Measurements from ENCODE around the gene ABCB8.

The ABCB8 gene

GRCh38 chr7:151060113-151060415 is 31.8 kb downstream of the ABCB8 start:
- Histone ChIP-seq H3K4me1 (ENCODE audit: control insufficient read depth in 1 of 2, insufficient read depth in 2 of 2, low read length in 2 of 2) (peaks cover 23 to 49% of the 10 kb centered on the region in 2 donors), H3K4me3 (ENCODE audit: low read depth in 1 of 2, low read length in 2 of 2) (peak overlapping the region; percentile 92 to 93), H3K27me3 (ENCODE audit: low read depth, low read length) (no peaks in the 10 kb centered on the region), H3K36me3 (ENCODE audit: control insufficient read depth in 1 of 2, insufficient read depth in 2 of 2, low read length in 2 of 2) (peaks cover 7 to 8% of the 10 kb centered on the region in 2 donors), H3K27ac (ENCODE audit: low read length) (peak overlapping the region; percentile 51), H3K9me3 (ENCODE audit: control insufficient read depth in 1 of 2, low read length in 2 of 2) (no peaks in the 10 kb centered on the region)

GRCh38 chr7:151060416-151061212 is 32.4 kb downstream of the ABCB8 start:
- H3K9me3 ChIP-seq (ENCODE audit: control insufficient read depth in 1 of 2, low read length in 2 of 2) = no peaks in the 10 kb centered on the region
- no peaks in the 10 kb centered on the region for H3K27me3 ChIP-seq (ENCODE audit: low read depth, low read length)
- peaks cover 12 to 13% of the 10 kb centered on the region in 2 donors for H3K36me3 ChIP-seq (ENCODE audit: control insufficient read depth in 1 of 2, insufficient read depth in 2 of 2, low read length in 2 of 2)
- peaks cover 23 to 49% of the 10 kb centered on the region in 2 donors for H3K4me1 ChIP-seq (ENCODE audit: control insufficient read depth in 1 of 2, insufficient read depth in 2 of 2, low read length in 2 of 2)
- H3K4me3 ChIP-seq (ENCODE audit: low read depth in 1 of 2, low read length in 2 of 2) = peak overlapping the region; percentile 92 to 93
- peak overlapping the region; percentile 51 for H3K27ac ChIP-seq (ENCODE audit: low read length)

GRCh38 chr7:151061213-151062110 is 33.2 kb downstream of the ABCB8 start:
- H3K9me3 ChIP-seq (ENCODE audit: control insufficient read depth in 1 of 2, low read length in 2 of 2) = no peaks in the 10 kb centered on the region
- peaks cover 15 to 22% of the 10 kb centered on the region in 2 donors for H3K36me3 ChIP-seq (ENCODE audit: control insufficient read depth in 1 of 2, insufficient read depth in 2 of 2, low read length in 2 of 2)
- H3K27me3 ChIP-seq (ENCODE audit: low read depth, low read length) = no peaks in the 10 kb centered on the region
- H3K4me3 ChIP-seq (ENCODE audit: low read depth in 1 of 2, low read length in 2 of 2) = peak overlapping the region; percentile 92 to 93
- no peak overlapping the region for H3K27ac ChIP-seq (ENCODE audit: low read length)
- H3K4me1 ChIP-seq (ENCODE audit: control insufficient read depth in 1 of 2, insufficient read depth in 2 of 2, low read length in 2 of 2) = peaks cover 23 to 49% of the 10 kb centered on the region in 2 donors

- Histone ChIP-seq H3K27ac (ENCODE audit: low read length) (no peak overlapping the region), H3K36me3 (ENCODE audit: control insufficient read depth in 1 of 2, insufficient read depth in 2 of 2, low read length in 2 of 2) (peaks cover 15 to 28% of the 10 kb centered on the region in 2 donors), H3K4me3 (ENCODE audit: low read depth in 1 of 2, low read length in 2 of 2) (peak overlapping the region in 1 of 2 donors; percentile 92), H3K4me1 (ENCODE audit: control insufficient read depth in 1 of 2, insufficient read depth in 2 of 2, low read length in 2 of 2) (peaks cover 22 to 44% of the 10 kb centered on the region in 2 donors), H3K9me3 (ENCODE audit: control insufficient read depth in 1 of 2, low read length in 2 of 2) (no peaks in the 10 kb centered on the region), H3K27me3 (ENCODE audit: low read depth, low read length) (no peaks in the 10 kb centered on the region)
Observed at GRCh38 chr7:151062111-151062398, 33.8 kb downstream of the ABCB8 start.

GRCh38 chr7:151062399-151063211 is 34.4 kb downstream of the ABCB8 start:
- no peaks in the 10 kb centered on the region for H3K27me3 ChIP-seq (ENCODE audit: low read depth, low read length)
- peak overlapping the region; percentile 45 for H3K27ac ChIP-seq (ENCODE audit: low read length)
- no peaks in the 10 kb centered on the region for H3K9me3 ChIP-seq (ENCODE audit: control insufficient read depth in 1 of 2, low read length in 2 of 2)
- peak overlapping the region; percentile 44 to 45 for H3K4me3 ChIP-seq (ENCODE audit: low read depth in 1 of 2, low read length in 2 of 2)
- H3K36me3 ChIP-seq (ENCODE audit: control insufficient read depth in 1 of 2, insufficient read depth in 2 of 2, low read length in 2 of 2) = peaks cover 20 to 33% of the 10 kb centered on the region in 2 donors
- peaks cover 20 to 40% of the 10 kb centered on the region in 2 donors for H3K4me1 ChIP-seq (ENCODE audit: control insufficient read depth in 1 of 2, insufficient read depth in 2 of 2, low read length in 2 of 2)

- peaks cover 20 to 39% of the 10 kb centered on the region in 2 donors for H3K4me1 ChIP-seq (ENCODE audit: control insufficient read depth in 1 of 2, insufficient read depth in 2 of 2, low read length in 2 of 2)
- no peak overlapping the region for H3K27ac ChIP-seq (ENCODE audit: low read length)
- no peak overlapping the region for H3K4me3 ChIP-seq (ENCODE audit: low read depth in 1 of 2, low read length in 2 of 2)
Observed at GRCh38 chr7:151063212-151063561, 34.9 kb downstream of the ABCB8 start.

GRCh38 chr7:151064454-151064853 is 36.2 kb downstream of the ABCB8 start:
- Histone ChIP-seq H3K36me3 (ENCODE audit: control insufficient read depth in 1 of 2, insufficient read depth in 2 of 2, low read length in 2 of 2) (peaks cover 31 to 50% of the 10 kb centered on the region in 2 donors), H3K9me3 (ENCODE audit: control insufficient read depth in 1 of 2, low read length in 2 of 2) (no peaks in the 10 kb centered on the region), H3K27me3 (ENCODE audit: low read depth, low read length) (no peaks in the 10 kb centered on the region), H3K4me1 (ENCODE audit: control insufficient read depth in 1 of 2, insufficient read depth in 2 of 2, low read length in 2 of 2) (peaks cover 12 to 29% of the 10 kb centered on the region in 2 donors), H3K4me3 (ENCODE audit: low read depth in 1 of 2, low read length in 2 of 2) (no peak overlapping the region), H3K27ac (ENCODE audit: low read length) (no peak overlapping the region)

More at GRCh38 chr7:151063212-151063561, 34.9 kb downstream of the ABCB8 start:
- no peaks in the 10 kb centered on the region for H3K27me3 ChIP-seq (ENCODE audit: low read depth, low read length)
- H3K9me3 ChIP-seq (ENCODE audit: control insufficient read depth in 1 of 2, low read length in 2 of 2) = no peaks in the 10 kb centered on the region
- H3K36me3 ChIP-seq (ENCODE audit: control insufficient read depth in 1 of 2, insufficient read depth in 2 of 2, low read length in 2 of 2) = peaks cover 26 to 39% of the 10 kb centered on the region in 2 donors

- Histone ChIP-seq H3K27me3 (ENCODE audit: low read depth, low read length) (no peaks in the 10 kb centered on the region), H3K27ac (ENCODE audit: low read length) (no peak overlapping the region), H3K4me3 (ENCODE audit: low read depth in 1 of 2, low read length in 2 of 2) (no peak overlapping the region), H3K4me1 (ENCODE audit: control insufficient read depth in 1 of 2, insufficient read depth in 2 of 2, low read length in 2 of 2) (peaks cover 12 to 29% of the 10 kb centered on the region in 2 donors), H3K36me3 (ENCODE audit: control insufficient read depth in 1 of 2, insufficient read depth in 2 of 2, low read length in 2 of 2) (peaks cover 34 to 56% of the 10 kb centered on the region in 2 donors), H3K9me3 (ENCODE audit: control insufficient read depth in 1 of 2, low read length in 2 of 2) (no peaks in the 10 kb centered on the region)
Observed at GRCh38 chr7:151064993-151065392, 36.7 kb downstream of the ABCB8 start.

- no peaks in the 10 kb centered on the region for H3K27me3 ChIP-seq (ENCODE audit: low read depth, low read length)
- no peaks in the 10 kb centered on the region for H3K9me3 ChIP-seq (ENCODE audit: control insufficient read depth in 1 of 2, low read length in 2 of 2)
- no peak overlapping the region for H3K4me3 ChIP-seq (ENCODE audit: low read depth in 1 of 2, low read length in 2 of 2)
- H3K27ac ChIP-seq (ENCODE audit: low read length) = no peak overlapping the region
- peaks cover 39 to 61% of the 10 kb centered on the region in 2 donors for H3K36me3 ChIP-seq (ENCODE audit: control insufficient read depth in 1 of 2, insufficient read depth in 2 of 2, low read length in 2 of 2)
- peaks cover 12 to 24% of the 10 kb centered on the region in 2 donors for H3K4me1 ChIP-seq (ENCODE audit: control insufficient read depth in 1 of 2, insufficient read depth in 2 of 2, low read length in 2 of 2)
Observed at GRCh38 chr7:151065516-151065915, 37.3 kb downstream of the ABCB8 start.

GRCh38 chr7:151066273-151066974 is 38.2 kb downstream of the ABCB8 start:
- H3K9me3 ChIP-seq (ENCODE audit: control insufficient read depth in 1 of 2, low read length in 2 of 2) = no peaks in the 10 kb centered on the region
- no peak overlapping the region for H3K27ac ChIP-seq (ENCODE audit: low read length)
- H3K4me3 ChIP-seq (ENCODE audit: low read depth in 1 of 2, low read length in 2 of 2) = no peak overlapping the region
- no peaks in the 10 kb centered on the region for H3K27me3 ChIP-seq (ENCODE audit: low read depth, low read length)
- peaks cover 45 to 70% of the 10 kb centered on the region in 2 donors for H3K36me3 ChIP-seq (ENCODE audit: control insufficient read depth in 1 of 2, insufficient read depth in 2 of 2, low read length in 2 of 2)
- peaks cover 7 to 15% of the 10 kb centered on the region in 2 donors for H3K4me1 ChIP-seq (ENCODE audit: control insufficient read depth in 1 of 2, insufficient read depth in 2 of 2, low read length in 2 of 2)

Measured in muscle layer of duodenum (tissue), 2 donors.